ENCODE measurements around the gene HIP1. TPM values are rescaled to one million over a fixed set of nuclear protein-coding genes. Genes with fewer than 3 reads are reported as not detected.
"Not testable (repeated sequence)": the region's sequence is repeated elsewhere in the genome, so short reads cannot be mapped to it uniquely, and the experiment has no call there.

HIP1 gene
- polyA plus RNA-seq, 4 donors, result 0.22 to 7.1 (median 2.2) TPM

GRCh38 chr7:75572396-75572795 is 166.3 kb downstream of the HIP1 start:
- H3K27ac ChIP-seq (ENCODE audit: low read depth in 1 of 3, low read length in 2 of 3), result no peak overlapping the region
- peaks cover 0 to 19% (median 0%) of the 10 kb centered on the region in 3 donors for H3K36me3 ChIP-seq (ENCODE audit: control insufficient read depth in 3 of 3, insufficient read depth in 2 of 3, low read depth in 1 of 3, low read length in 3 of 3)
- 94 to 95% (median 94%) methylated on average over 5 of the region's 5 CpGs for WGBS, 3 donors
- DNase-seq (no peak), FAIRE-seq (no peak)
- no peak overlapping the region for H3K4me3 ChIP-seq (ENCODE audit: low read depth in 1 of 3, low read length in 3 of 3)
- H3K27me3 ChIP-seq (ENCODE audit: control insufficient read depth in 3 of 3, insufficient read depth in 3 of 3, low read length in 3 of 3), result no peaks in the 10 kb centered on the region
- no peaks in the 10 kb centered on the region for H3K9me3 ChIP-seq (ENCODE audit: control insufficient read depth in 2 of 2, insufficient read depth in 1 of 2, low read depth in 1 of 2, low read length in 1 of 2)
- no peaks in the 10 kb centered on the region for H3K4me1 ChIP-seq (ENCODE audit: control insufficient read depth in 3 of 3, insufficient read depth in 2 of 3, low read depth in 1 of 3, low read length in 2 of 3)

GRCh38 chr7:75571209-75571608 is 167.5 kb downstream of the HIP1 start:
- WGBS, 3 donors, result 95 to 97% (median 96%) methylated on average over 4 of the region's 4 CpGs
- Histone ChIP-seq H3K27ac (ENCODE audit: low read depth in 1 of 3, low read length in 2 of 3) (no peak overlapping the region), H3K4me3 (ENCODE audit: low read depth in 1 of 3, low read length in 3 of 3) (no peak overlapping the region), H3K27me3 (ENCODE audit: control insufficient read depth in 3 of 3, insufficient read depth in 3 of 3, low read length in 3 of 3) (no peaks in the 10 kb centered on the region), H3K36me3 (ENCODE audit: control insufficient read depth in 3 of 3, insufficient read depth in 2 of 3, low read depth in 1 of 3, low read length in 3 of 3) (peaks cover 0 to 19% (median 0%) of the 10 kb centered on the region in 3 donors), H3K9me3 (ENCODE audit: control insufficient read depth in 2 of 2, insufficient read depth in 1 of 2, low read depth in 1 of 2, low read length in 1 of 2) (no peaks in the 10 kb centered on the region), H3K4me1 (ENCODE audit: control insufficient read depth in 3 of 3, insufficient read depth in 2 of 3, low read depth in 1 of 3, low read length in 2 of 3) (no peaks in the 10 kb centered on the region)
- FAIRE-seq, result no peak
- DNase-seq, result no peak

GRCh38 chr7:75569629-75570282 is 169.0 kb downstream of the HIP1 start:
- not testable (repeated sequence) for DNase-seq

DNA sequence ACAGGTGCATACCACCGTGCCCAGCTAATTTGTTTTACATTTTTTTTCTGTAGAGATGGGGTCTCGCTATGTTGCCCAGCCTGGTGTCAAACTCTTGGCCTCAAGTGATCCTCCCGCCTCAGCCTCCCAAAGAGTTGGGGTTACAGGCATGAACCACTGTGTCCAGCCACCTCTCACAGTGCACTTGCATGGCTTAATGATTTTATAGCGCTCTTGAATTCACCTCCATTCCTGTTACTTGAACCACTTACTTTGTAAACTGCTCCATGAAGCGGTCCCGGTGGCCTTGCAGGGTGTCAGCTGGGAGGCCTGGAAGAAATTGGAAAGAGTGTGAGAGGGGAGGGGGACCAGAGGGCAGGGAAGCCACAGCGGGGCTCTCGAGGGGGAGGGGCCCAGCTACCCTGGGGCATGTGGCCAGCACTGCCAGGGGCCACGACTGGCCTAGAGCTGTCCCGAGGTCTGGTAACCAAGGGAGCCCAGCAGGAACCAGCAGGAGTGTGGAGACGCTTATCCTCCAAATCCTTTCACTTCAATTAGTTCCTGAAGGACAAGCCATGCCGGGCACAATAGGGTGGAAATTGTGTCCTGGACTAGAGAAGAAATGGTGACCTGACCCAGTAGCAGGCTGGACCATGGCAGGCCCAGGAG is 170.7 kb downstream of the HIP1 start:
- FAIRE-seq (no peak), DNase-seq (no peak)
- no peaks in the 10 kb centered on the region for H3K9me3 ChIP-seq (ENCODE audit: control insufficient read depth in 2 of 2, insufficient read depth in 1 of 2, low read depth in 1 of 2, low read length in 1 of 2)
- no peaks in the 10 kb centered on the region for H3K27me3 ChIP-seq (ENCODE audit: control insufficient read depth in 3 of 3, insufficient read depth in 3 of 3, low read length in 3 of 3)
- peaks cover 0 to 11% (median 2%) of the 10 kb centered on the region in 3 donors for H3K36me3 ChIP-seq (ENCODE audit: control insufficient read depth in 3 of 3, insufficient read depth in 2 of 3, low read depth in 1 of 3, low read length in 3 of 3)
- no peak overlapping the region for H3K4me3 ChIP-seq (ENCODE audit: low read depth in 1 of 3, low read length in 3 of 3)
- no peak overlapping the region for H3K27ac ChIP-seq (ENCODE audit: low read depth in 1 of 3, low read length in 2 of 3)
- 92 to 96% (median 93%) methylated on average over 12 of the region's 12 CpGs for WGBS, 3 donors
- H3K4me1 ChIP-seq (ENCODE audit: control insufficient read depth in 3 of 3, insufficient read depth in 2 of 3, low read depth in 1 of 3, low read length in 2 of 3), result no peaks in the 10 kb centered on the region

More at GRCh38 chr7:75569629-75570282, 169.0 kb downstream of the HIP1 start:
- H3K4me1 ChIP-seq (ENCODE audit: control insufficient read depth in 3 of 3, insufficient read depth in 2 of 3, low read depth in 1 of 3, low read length in 2 of 3); H3K27me3 ChIP-seq (ENCODE audit: control insufficient read depth in 3 of 3, insufficient read depth in 3 of 3, low read length in 3 of 3); FAIRE-seq; H3K4me3 ChIP-seq (ENCODE audit: low read depth in 1 of 3, low read length in 3 of 3); H3K27ac ChIP-seq (ENCODE audit: low read depth in 1 of 3, low read length in 2 of 3); H3K9me3 ChIP-seq (ENCODE audit: control insufficient read depth in 2 of 2, insufficient read depth in 1 of 2, low read depth in 1 of 2, low read length in 1 of 2): not testable (repeated sequence)
- H3K36me3 ChIP-seq (ENCODE audit: control insufficient read depth in 3 of 3, insufficient read depth in 2 of 3, low read depth in 1 of 3, low read length in 3 of 3), result peaks cover 0 to 17% (median 0%) of the 10 kb centered on the region in 3 donors
- WGBS, 3 donors, result 88 to 92% (median 89%) methylated on average over 16 of the region's 16 CpGs

DNA sequence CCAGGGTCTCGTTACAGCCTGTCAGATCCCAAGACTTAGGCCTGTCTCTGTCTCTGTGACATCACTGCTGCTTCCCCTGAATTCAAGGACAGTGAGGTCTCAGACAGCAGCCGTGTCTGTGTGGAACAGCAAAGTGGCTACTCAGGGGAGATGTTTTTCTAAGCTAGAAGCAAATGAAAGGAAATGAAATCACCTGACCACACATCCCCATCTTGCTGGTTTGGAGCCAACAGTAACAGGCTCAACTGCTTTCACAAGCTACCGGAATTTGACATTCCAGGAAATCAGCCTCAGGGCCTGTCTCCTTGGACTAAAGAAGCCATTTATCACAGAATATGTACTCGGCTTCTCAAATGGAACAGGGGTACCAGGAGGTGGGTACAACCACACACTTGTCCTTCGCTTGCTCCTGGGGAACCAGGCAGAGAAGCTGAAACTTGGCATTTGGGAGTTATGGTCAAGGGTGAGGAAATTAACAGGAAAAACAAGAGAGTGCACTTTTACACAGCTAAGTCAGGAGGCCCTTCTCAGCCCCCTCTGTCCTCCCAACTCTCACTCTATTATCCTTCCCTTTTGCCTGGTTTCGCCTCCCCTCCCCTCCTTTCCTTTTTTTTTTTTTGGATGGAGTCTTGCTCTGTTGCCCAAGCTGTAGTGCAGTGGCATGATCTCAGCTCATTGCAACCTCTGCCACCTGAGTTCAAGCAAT is 173.5 kb downstream of the HIP1 start:
- peak overlapping the region in 1 of 3 donors; percentile 79 for H3K27ac ChIP-seq (ENCODE audit: low read depth in 1 of 3, low read length in 2 of 3)
- no peaks in the 10 kb centered on the region for H3K9me3 ChIP-seq (ENCODE audit: control insufficient read depth in 2 of 2, insufficient read depth in 1 of 2, low read depth in 1 of 2, low read length in 1 of 2)
- FAIRE-seq (no peak), DNase-seq (peak in 1 of 2 donors; percentile 9)
- peaks cover 2 to 13% (median 3%) of the 10 kb centered on the region in 3 donors for H3K36me3 ChIP-seq (ENCODE audit: control insufficient read depth in 3 of 3, insufficient read depth in 2 of 3, low read depth in 1 of 3, low read length in 3 of 3)
- no peaks in the 10 kb centered on the region for H3K27me3 ChIP-seq (ENCODE audit: control insufficient read depth in 3 of 3, insufficient read depth in 3 of 3, low read length in 3 of 3)
- no peak overlapping the region for H3K4me3 ChIP-seq (ENCODE audit: low read depth in 1 of 3, low read length in 3 of 3)
- H3K4me1 ChIP-seq (ENCODE audit: control insufficient read depth in 3 of 3, insufficient read depth in 2 of 3, low read depth in 1 of 3, low read length in 2 of 3), result no peaks in the 10 kb centered on the region
- 61 to 80% (median 78%) methylated on average over 6 of the region's 6 CpGs for WGBS, 3 donors

GRCh38 chr7:75563171-75563570 is 175.6 kb downstream of the HIP1 start:
- H3K36me3 ChIP-seq (ENCODE audit: control insufficient read depth in 3 of 3, insufficient read depth in 2 of 3, low read depth in 1 of 3, low read length in 3 of 3), result peaks cover 2 to 13% (median 3%) of the 10 kb centered on the region in 3 donors
- 95 to 99% (median 98%) methylated on average over 3 of the region's 3 CpGs for WGBS, 3 donors
- H3K9me3 ChIP-seq (ENCODE audit: control insufficient read depth in 2 of 2, insufficient read depth in 1 of 2, low read depth in 1 of 2, low read length in 1 of 2), result no peaks in the 10 kb centered on the region
- FAIRE-seq (no peak), DNase-seq (no peak)
- no peak overlapping the region for H3K4me3 ChIP-seq (ENCODE audit: low read depth in 1 of 3, low read length in 3 of 3)
- H3K4me1 ChIP-seq (ENCODE audit: control insufficient read depth in 3 of 3, insufficient read depth in 2 of 3, low read depth in 1 of 3, low read length in 2 of 3), result no peaks in the 10 kb centered on the region
- H3K27ac ChIP-seq (ENCODE audit: low read depth in 1 of 3, low read length in 2 of 3), result no peak overlapping the region
- no peaks in the 10 kb centered on the region for H3K27me3 ChIP-seq (ENCODE audit: control insufficient read depth in 3 of 3, insufficient read depth in 3 of 3, low read length in 3 of 3)

DNA sequence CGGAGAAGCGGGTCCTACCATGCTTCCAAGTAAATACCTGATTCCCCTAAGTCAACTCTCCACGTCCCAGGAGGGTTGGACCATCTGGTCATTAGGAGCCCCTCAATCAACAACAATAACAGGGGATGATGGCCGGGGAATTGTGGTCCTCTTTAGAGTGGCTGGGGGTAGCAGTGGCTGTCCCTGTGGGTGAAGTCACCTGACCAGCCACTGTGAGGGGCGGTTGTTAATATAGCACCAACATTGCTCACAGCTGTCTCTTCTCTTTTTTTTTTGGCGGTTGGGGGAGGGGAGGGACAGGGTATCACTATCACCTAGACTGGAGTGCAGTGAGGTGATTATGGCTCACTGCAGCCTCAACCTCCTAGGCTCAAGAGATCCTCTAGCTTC is 178.8 kb downstream of the HIP1 start:
- peaks cover 3 to 25% (median 8%) of the 10 kb centered on the region in 3 donors for H3K36me3 ChIP-seq (ENCODE audit: control insufficient read depth in 3 of 3, insufficient read depth in 2 of 3, low read depth in 1 of 3, low read length in 3 of 3)
- DNase-seq, result no peak
- H3K27ac ChIP-seq (ENCODE audit: low read depth in 1 of 3, low read length in 2 of 3), result no peak overlapping the region
- no peak overlapping the region for H3K4me3 ChIP-seq (ENCODE audit: low read depth in 1 of 3, low read length in 3 of 3)
- no peaks in the 10 kb centered on the region for H3K27me3 ChIP-seq (ENCODE audit: control insufficient read depth in 3 of 3, insufficient read depth in 3 of 3, low read length in 3 of 3)
- H3K4me1 ChIP-seq (ENCODE audit: control insufficient read depth in 3 of 3, insufficient read depth in 2 of 3, low read depth in 1 of 3, low read length in 2 of 3), result no peaks in the 10 kb centered on the region
- no peaks in the 10 kb centered on the region for H3K9me3 ChIP-seq (ENCODE audit: control insufficient read depth in 2 of 2, insufficient read depth in 1 of 2, low read depth in 1 of 2, low read length in 1 of 2)
- FAIRE-seq, result no peak
- 93 to 97% (median 96%) methylated on average over 6 of the region's 6 CpGs for WGBS, 3 donors

GRCh38 chr7:75559355-75559975 is 179.3 kb downstream of the HIP1 start:
- Histone ChIP-seq H3K36me3 (ENCODE audit: control insufficient read depth in 3 of 3, insufficient read depth in 2 of 3, low read depth in 1 of 3, low read length in 3 of 3) (peaks cover 3 to 27% (median 8%) of the 10 kb centered on the region in 3 donors), H3K27ac (ENCODE audit: low read depth in 1 of 3, low read length in 2 of 3) (no peak overlapping the region), H3K4me1 (ENCODE audit: control insufficient read depth in 3 of 3, insufficient read depth in 2 of 3, low read depth in 1 of 3, low read length in 2 of 3) (no peaks in the 10 kb centered on the region), H3K9me3 (ENCODE audit: control insufficient read depth in 2 of 2, insufficient read depth in 1 of 2, low read depth in 1 of 2, low read length in 1 of 2) (no peaks in the 10 kb centered on the region), H3K4me3 (ENCODE audit: low read depth in 1 of 3, low read length in 3 of 3) (no peak overlapping the region), H3K27me3 (ENCODE audit: control insufficient read depth in 3 of 3, insufficient read depth in 3 of 3, low read length in 3 of 3) (no peaks in the 10 kb centered on the region)
- WGBS, 3 donors, result 90 to 93% (median 91%) methylated on average over 27 of the region's 27 CpGs
- DNase-seq (no peak), FAIRE-seq (no peak)
